ENCODE measurements around the gene KLHL30. TPM values are rescaled to one million over a fixed set of nuclear protein-coding genes. Genes with fewer than 3 reads are reported as not detected.

The KLHL30 gene
- total RNA-seq = 0.07 TPM in 1 of 2 replicates, not detected in the other

GRCh38 chr2:238138331-238139195 is at the start of gene KLHL30:
Gene KLHL30, plus strand, starts transcription at chr2:238138668. Its CDS starts 2,087 bp downstream, at chr2:238140755.

GRCh38 chr2:238100049-238100820 is 38.2 kb upstream of the KLHL30 start, which contains the start of gene ESPNL:
Gene ESPNL, plus strand, starts transcription at chr2:238100340. Its CDS starts 80 bp downstream, at chr2:238100420.

DNA sequence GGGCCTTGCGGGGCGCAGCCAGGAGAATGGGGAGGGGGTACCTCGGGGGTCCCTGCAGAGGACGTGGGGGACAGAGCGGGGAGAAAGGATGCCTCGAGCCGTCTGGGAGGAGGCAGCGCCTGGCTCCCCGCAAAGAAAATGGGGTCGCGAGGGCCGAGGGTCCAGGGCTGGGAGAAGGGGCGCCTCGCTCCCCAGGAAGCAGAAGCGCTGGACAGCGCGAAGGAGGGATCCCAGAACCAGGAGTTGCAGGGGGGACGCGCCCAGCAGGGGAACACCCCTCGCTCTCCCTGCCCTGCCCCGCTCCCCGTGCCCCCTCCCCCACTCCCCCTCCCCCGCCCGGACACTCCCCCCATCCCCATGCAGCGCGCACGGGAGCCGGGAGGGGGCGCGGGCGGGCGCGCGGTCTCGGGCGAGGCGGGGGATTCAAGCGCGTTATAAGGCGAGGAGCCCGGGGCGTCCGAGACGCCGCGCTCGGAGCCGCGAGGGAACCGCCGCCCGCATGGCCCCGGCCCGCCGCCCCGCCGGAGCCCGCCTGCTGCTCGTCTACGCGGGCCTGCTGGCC is 20.1 kb downstream of the KLHL30 start, which contains the start of gene ERFE:
Gene ERFE, plus strand, starts transcription at position 462 of the 562 bp plus-strand sequence. Its CDS starts 38 bp downstream, at position 500.

Other genes with a start within 250 kb of the KLHL30 start
- 84.0 and 85.6 TPM in 2 replicates for gene UBE2F, start 171.7 kb upstream of the KLHL30 start, total RNA-seq
- 12.9 and 20.5 TPM in 2 replicates for gene SCLY, start 77.7 kb upstream of the KLHL30 start, total RNA-seq
- gene ESPNL, start 38.3 kb upstream of the KLHL30 start, total RNA-seq = 0.28 TPM in 1 of 2 replicates, not detected in the other
- 0.56 and 2.0 TPM in 2 replicates for gene ERFE, start 20.3 kb downstream of the KLHL30 start, total RNA-seq
- 19.3 and 19.6 TPM in 2 replicates for gene ILKAP, start 65.0 kb downstream of the KLHL30 start, total RNA-seq
- gene HES6, start 101.4 kb downstream of the KLHL30 start, total RNA-seq = 4.2 and 5.4 TPM in 2 replicates
- 8.2 and 9.7 TPM in 2 replicates for gene PER2, start 149.9 kb downstream of the KLHL30 start, total RNA-seq
- gene TRAF3IP1, start 181.8 kb downstream of the KLHL30 start, total RNA-seq = 7.6 and 12.2 TPM in 2 replicates

Data from airway epithelial cell (primary cell).